Measurements from ENCODE around the gene CCDC141.

DNA sequence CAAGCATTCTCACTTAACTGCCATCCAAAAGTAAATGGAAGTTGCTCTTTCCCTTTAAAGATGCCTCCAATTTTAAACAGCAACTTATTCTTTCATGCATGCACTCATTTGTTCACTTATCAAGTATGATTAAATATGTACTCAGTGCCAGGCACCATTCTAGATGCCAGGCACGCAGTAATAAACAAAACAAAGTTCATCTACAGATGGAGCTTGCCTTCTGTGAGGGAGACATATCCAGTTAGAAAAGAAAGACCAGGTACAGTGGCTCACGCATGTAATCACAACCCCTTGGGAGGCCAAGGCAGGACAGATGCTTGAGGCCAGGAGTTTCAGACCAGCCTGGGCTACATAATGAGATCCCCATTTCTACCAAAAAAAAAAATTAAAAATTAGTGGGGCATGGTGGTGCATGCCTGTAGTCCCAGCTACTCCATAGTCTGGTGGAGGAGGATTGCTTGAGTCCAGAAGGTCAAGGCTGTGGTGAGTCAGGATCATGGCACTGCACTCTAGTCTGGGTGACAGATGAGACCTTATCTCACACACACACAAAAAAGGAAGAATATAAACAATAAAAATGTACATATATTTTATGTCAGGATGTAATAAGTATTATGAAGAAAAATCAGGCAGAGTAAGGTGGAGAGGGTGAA lies 19.2 kb upstream of the CCDC141 start:
- TF ChIP-seq, protein P1, sequence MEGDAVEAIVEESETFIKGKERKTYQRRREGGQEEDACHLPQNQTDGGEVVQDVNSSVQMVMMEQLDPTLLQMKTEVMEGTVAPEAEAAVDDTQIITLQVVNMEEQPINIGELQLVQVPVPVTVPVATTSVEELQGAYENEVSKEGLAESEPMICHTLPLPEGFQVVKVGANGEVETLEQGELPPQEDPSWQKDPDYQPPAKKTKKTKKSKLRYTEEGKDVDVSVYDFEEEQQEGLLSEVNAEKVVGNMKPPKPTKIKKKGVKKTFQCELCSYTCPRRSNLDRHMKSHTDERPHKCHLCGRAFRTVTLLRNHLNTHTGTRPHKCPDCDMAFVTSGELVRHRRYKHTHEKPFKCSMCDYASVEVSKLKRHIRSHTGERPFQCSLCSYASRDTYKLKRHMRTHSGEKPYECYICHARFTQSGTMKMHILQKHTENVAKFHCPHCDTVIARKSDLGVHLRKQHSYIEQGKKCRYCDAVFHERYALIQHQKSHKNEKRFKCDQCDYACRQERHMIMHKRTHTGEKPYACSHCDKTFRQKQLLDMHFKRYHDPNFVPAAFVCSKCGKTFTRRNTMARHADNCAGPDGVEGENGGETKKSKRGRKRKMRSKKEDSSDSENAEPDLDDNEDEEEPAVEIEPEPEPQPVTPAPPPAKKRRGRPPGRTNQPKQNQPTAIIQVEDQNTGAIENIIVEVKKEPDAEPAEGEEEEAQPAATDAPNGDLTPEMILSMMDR (IDR thresholded peaks at IDR 0.05), result no peak
- no peak for TF ChIP-seq POLR2A (IDR thresholded peaks at IDR 0.05)
